AG10803 (cell line): ENCODE data around the gene SMAD7.

Experiments
- DNase-seq: peaks from one replicate; pipeline ENCODE4 v3.0.0; 2010; ENCODE audit warnings: low read depth
- H3K4me3 ChIP-seq: 2 replicates; pipeline ENCODE4 v1.5.1; 2011; ENCODE audit warnings: mild to moderate bottlenecking, low read length, control low read depth
- CTCF ChIP-seq: conservative IDR thresholded peaks from 2 replicates; pipeline ENCODE4 v1.5.1; 2011; ENCODE audit warnings: mild to moderate bottlenecking, low read length, control low read depth, inconsistent platforms

The SMAD7 gene

GRCh38 chr18:48929212-48929612, 21.6 kb downstream of the SMAD7 start:
- peak overlapping the region; percentile 5 for H3K4me3 ChIP-seq
- no peak for TF ChIP-seq CTCF

GRCh38 chr18:48928787-48929186, 22.0 kb downstream of the SMAD7 start:
- DNase-seq, result peak; percentile 50
- no peak for TF ChIP-seq CTCF
- peak overlapping the region; percentile 9; the same call in 1 of the 2 replicates for H3K4me3 ChIP-seq

More at GRCh38 chr18:48929212-48929612, 21.6 kb downstream of the SMAD7 start:
- DNase-seq, result no peak

- TF ChIP-seq CTCF, result no peak
- no peak overlapping the region for H3K4me3 ChIP-seq
- DNase-seq, result no peak
These were observed 23.3 kb downstream of the SMAD7 start for GRCh38 chr18:48927286-48928080.

- no peak for TF ChIP-seq CTCF
- no peak for DNase-seq
- H3K4me3 ChIP-seq, result no peak overlapping the region
These were observed 24.3 kb downstream of the SMAD7 start for GRCh38 chr18:48926420-48926857.

GRCh38 chr18:48925491-48925780, 25.3 kb downstream of the SMAD7 start:
- no peak for TF ChIP-seq CTCF
- DNase-seq, result no peak
- no peak overlapping the region for H3K4me3 ChIP-seq

- no peak for DNase-seq
- TF ChIP-seq CTCF, result no peak
- H3K4me3 ChIP-seq, result no peak overlapping the region
These were observed 25.9 kb downstream of the SMAD7 start for GRCh38 chr18:48924630-48925490.
